Measurements from ENCODE around the gene OR2T12.

DNA sequence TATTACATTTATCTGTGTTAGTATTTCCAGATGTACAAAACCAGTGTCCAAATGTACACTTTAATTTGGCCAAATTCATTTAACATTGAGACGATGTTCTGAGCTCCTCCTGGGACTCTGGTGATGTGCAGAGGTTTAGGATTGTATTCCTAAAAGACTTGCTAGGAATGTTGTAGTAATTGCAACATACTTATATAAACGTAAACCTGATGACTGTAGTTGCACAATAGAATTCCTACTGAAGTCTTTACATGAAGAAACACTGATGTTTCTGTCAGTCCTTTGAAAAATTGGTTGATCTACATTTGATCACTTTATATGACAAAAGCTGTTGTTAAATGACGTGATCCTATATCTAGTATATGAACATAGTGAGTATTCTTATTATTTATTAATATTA, 40.2 kb upstream of the OR2T12 start:
- TF ChIP-seq, protein P1, sequence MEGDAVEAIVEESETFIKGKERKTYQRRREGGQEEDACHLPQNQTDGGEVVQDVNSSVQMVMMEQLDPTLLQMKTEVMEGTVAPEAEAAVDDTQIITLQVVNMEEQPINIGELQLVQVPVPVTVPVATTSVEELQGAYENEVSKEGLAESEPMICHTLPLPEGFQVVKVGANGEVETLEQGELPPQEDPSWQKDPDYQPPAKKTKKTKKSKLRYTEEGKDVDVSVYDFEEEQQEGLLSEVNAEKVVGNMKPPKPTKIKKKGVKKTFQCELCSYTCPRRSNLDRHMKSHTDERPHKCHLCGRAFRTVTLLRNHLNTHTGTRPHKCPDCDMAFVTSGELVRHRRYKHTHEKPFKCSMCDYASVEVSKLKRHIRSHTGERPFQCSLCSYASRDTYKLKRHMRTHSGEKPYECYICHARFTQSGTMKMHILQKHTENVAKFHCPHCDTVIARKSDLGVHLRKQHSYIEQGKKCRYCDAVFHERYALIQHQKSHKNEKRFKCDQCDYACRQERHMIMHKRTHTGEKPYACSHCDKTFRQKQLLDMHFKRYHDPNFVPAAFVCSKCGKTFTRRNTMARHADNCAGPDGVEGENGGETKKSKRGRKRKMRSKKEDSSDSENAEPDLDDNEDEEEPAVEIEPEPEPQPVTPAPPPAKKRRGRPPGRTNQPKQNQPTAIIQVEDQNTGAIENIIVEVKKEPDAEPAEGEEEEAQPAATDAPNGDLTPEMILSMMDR (conservative IDR thresholded peaks at IDR 0.05), result no peak
- no peak for TF ChIP-seq ZFX (IDR thresholded peaks at IDR 0.05)

Data from C4-2B (cell line).